Endometrium (tissue), 2 donors: Measurements from ENCODE around the gene ZNF423.

Source experiments
- FAIRE-seq: peaks from 2 replicates; lab custom pipeline; 2012; peaks lifted over from hg19 to GRCh38; lab: Jason Lieb, UNC
- donor health status: control.
- donor health status: control.

Gene ZNF423

DNA sequence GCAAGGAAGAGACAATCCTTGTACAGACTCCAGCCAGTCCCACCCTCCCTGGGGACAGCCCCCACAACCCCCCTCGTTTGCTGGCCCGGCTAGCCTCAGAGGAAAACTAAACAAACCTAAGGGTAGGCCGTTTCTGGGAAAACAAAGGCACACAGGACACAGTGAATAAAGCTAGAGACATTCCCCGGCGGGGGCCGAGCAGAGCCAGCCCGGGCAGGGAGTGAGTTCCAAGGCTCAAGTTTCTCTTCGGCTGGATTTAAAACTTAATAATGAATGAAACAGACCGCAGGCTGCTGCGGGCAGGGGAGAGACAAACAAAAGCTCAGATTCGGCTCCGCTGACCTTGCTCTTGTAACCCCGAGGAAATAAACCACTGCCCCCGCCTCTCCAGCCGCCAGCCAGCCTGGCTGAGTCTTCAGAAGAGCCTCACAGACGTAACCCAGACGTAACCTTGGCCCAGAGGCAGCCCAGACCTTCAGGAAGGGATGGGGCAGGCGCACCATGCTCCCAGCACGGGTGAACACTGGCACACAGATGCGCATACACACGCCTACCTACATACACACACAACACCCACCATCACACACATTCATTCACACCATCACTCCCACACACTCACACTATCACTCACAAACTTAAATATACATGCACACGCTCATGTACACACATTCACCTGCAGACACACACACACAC lies 216.0 kb downstream of the ZNF423 start:
- FAIRE-seq = peak; percentile 63

GRCh38 chr16:49638673-49639610 lies 217.0 kb downstream of the ZNF423 start:
- no peak for FAIRE-seq

DNA sequence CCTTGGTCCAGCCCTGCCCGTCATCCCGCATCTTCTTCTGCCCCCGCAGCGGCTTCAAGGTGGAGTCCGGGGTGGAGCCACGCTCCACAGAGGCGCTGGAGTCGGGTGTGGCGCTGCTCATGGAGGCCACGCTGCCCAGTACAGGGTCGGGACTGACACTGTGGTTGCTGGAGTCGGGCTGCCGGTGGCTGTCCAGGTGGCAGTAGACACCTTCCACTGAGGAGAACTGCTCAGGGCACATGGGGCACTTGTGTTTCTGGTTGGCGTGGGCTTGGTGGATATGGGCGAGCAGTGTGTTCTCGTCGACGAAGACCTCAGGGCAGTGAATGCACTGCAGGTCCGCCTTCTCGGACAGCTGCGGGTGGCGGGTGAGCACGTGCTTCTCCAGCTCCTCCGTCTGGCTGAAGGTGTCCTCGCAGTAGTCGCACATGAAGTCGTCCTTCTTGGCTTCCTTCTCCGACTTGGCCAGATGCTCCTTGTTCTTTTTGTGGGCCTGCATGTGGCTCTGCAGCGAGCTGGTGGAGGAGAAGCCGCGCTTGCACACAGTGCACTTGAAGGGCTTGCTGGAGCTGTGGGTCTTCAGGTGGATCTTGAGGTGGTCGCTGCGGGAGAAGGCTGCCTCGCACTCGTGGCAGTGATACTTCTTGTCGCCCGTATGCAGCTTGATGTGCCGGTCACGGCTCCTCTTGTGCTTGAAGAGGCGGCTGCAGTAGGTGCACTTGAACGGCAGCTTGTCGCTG lies 217.8 kb downstream of the ZNF423 start:
- no peak for FAIRE-seq

- FAIRE-seq = no peak
These were observed 218.4 kb downstream of the ZNF423 start for GRCh38 chr16:49637511-49637910.

GRCh38 chr16:49636608-49637007 lies 219.3 kb downstream of the ZNF423 start:
- FAIRE-seq = no peak

GRCh38 chr16:49635591-49636581 lies 220.0 kb downstream of the ZNF423 start:
- no peak for FAIRE-seq

DNA sequence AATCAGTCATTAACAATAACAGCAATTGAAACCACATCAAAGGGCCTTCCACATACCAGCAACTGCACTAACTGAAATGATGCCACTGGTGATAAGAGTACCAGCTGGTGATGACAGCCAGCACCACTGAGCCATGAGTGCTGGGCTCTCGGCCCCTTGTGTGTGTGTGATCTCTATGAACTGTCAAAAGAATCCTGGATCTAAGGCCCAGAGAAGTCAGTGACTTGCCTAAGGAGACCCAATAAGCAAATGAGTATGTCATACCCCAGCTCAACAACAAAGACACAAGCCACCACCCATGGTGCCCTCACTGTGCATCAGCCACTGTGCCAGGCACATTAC lies 220.9 kb downstream of the ZNF423 start:
- no peak for FAIRE-seq

GRCh38 chr16:49634235-49635008 lies 221.5 kb downstream of the ZNF423 start:
- FAIRE-seq = no peak

DNA sequence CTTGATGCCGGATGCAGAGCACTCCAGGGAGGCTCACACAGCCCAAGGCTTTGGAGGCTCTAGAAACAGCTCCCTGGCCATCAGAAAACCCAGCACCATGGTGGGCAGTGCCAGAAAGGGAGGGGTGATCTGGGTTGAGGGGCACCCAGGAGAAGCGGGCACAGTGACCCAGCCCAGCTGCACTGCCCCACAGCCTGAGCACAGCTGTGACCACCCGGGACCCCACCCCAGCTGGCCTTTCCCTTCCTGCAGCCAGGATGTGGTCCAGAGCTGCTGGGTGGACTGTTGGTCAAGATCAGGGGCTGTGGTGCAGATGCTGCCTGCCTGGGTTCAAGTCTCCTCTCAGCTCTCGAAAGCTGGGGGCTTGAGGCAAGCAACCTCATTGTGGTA lies 223.1 kb downstream of the ZNF423 start:
- FAIRE-seq = no peak

DNA sequence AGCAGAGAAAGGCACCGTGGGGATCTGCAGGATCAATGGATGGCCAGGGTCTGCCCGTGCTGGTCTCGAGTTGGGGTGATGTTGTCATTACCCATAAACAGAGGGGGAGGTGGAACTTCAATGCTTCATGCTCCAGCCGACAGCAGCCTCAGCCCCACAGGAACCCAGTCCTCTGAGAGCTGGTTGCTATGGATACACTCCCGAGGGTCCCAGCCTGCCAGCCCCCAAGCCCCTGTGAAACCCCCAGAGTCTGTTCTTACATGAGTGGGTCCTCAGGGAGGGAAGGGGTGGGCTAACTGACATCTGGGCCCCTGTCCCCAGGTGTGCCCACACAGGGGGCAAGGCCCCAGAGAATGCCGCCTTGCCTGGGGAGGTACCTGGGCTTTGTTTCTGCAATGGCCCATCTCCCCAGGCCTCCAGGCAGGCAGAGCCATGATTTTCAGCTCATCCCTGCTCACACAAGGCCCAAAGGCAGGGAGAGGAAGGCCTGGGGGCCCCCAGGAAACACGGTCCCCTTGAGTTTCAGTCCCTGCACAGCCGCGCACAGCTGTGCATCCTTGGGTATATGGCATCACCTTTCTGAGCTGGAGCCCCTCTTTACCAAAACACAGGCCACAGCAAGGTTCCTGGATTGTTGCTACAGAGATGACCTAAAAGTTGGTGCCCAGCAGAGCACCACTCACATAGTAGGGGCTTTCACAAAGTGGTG lies 223.7 kb downstream of the ZNF423 start:
- no peak for FAIRE-seq

GRCh38 chr16:49631187-49632041 lies 224.5 kb downstream of the ZNF423 start:
- FAIRE-seq = no peak

GRCh38 chr16:49630783-49631182 lies 225.1 kb downstream of the ZNF423 start:
- no peak for FAIRE-seq

- no peak for FAIRE-seq
These were observed 226.1 kb downstream of the ZNF423 start for GRCh38 chr16:49629851-49630250.

DNA sequence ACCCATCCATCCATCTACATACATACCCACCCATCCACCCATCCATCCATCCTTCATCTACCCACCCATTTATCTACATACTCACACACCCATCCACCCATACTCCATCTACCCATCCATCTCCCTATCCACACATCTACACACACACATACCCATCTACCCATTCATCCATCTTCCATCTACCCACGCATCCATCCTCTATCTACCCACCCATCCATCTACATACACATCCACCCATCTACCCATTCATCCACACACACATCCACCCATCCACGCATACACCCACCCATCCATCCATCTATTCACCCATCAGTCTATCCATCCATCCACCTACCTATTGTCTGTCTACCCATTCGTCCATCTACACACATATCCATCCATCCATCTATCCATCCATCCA lies 227.8 kb downstream of the ZNF423 start:
- FAIRE-seq = no peak

- no peak for FAIRE-seq
These were observed 230.4 kb downstream of the ZNF423 start for GRCh38 chr16:49625311-49626065.

DNA sequence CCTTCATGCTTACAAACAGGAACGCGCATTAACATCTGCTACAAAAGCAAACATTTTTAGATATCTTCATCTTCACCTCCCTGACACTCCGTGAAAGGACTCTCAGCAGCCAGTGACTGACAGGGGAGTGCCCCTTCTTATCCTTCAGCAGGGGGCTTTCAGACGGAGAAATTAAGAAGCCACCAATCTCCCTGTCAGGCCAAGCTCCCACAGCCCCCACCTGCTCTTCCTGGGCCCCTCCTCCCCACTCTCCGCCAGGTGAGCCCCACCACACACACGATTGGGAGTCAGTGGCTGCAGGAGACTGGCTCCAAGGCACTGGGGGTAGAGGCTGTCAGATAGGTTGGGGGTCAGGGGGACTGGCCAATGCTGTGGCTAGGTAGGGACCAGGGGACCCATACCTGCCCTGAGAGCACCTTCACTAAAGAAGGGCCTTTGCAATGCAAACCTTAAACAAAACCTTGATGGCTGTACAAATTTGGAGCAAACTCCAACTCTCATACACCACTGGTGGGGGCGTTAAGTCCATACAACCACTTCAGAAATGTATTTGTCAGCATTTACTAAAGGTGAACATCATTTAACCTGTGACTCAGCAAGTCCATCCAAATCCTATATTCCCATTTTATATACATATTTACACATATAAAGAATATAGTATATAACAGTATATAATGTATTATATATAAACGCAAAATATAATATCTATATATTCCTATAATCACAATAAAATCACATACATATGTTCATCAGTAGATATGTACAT lies 232.2 kb downstream of the ZNF423 start:
- no peak for FAIRE-seq
